ENCODE results near the gene DNAJC21. TPM values are rescaled to one million over a fixed set of nuclear protein-coding genes. Genes with fewer than 3 reads are reported as not detected.

The DNAJC21 gene
- total and polyA plus RNA-seq, 2 donors (not counting 1 experiment from before 2014, with no cell fraction given) = 60.4 to 64.4 TPM

GRCh38 chr5:34993951-34994350, 64.6 kb downstream of the DNAJC21 start:
- Histone ChIP-seq H3K27me3 (ENCODE audit: control insufficient read depth, insufficient read depth, low read length) (peaks cover 11% of the 10 kb centered on the region), H3K9me3 (ENCODE audit: control insufficient read depth, insufficient read depth, low read depth, low read length) (no peaks in the 10 kb centered on the region), H3K27ac (ENCODE audit: insufficient read depth, low read length) (no peak overlapping the region), H3K9ac (ENCODE audit: insufficient read depth, low read length) (no peak overlapping the region), H3K79me2 (ENCODE audit: control insufficient read depth, insufficient read depth, low read length) (no peaks in the 10 kb centered on the region), H3K36me3 (ENCODE audit: control insufficient read depth, insufficient read depth, low read length) (no peaks in the 10 kb centered on the region), H4K20me1 (ENCODE audit: control insufficient read depth, extremely low read depth, insufficient read depth, low read length) (no peaks in the 10 kb centered on the region), H3K4me3 (replicated peaks in 1 of 4; ENCODE audit: control extremely low read depth in 1 of 4, insufficient read depth in 1 of 4, low read depth in 3 of 4, low read length in 4 of 4) (no peak overlapping the region), H3K4me2 (ENCODE audit: extremely low read depth, insufficient read depth, low read length) (no peak overlapping the region), H3K4me1 (ENCODE audit: control insufficient read depth, extremely low read depth, insufficient read depth, low read length) (no peaks in the 10 kb centered on the region), H2AFZ (ENCODE audit: low read length) (no peak overlapping the region)
- TF ChIP-seq EZH2 (IDR thresholded peaks at IDR 0.05; ENCODE audit: low read length, missing control alignments) = no peak
- no peak for TF ChIP-seq CTCF (conservative IDR thresholded peaks at IDR 0.05 in 1 of 2, IDR thresholded peaks at IDR 0.05 in 1 of 2; ENCODE audit: low read depth in 1 of 2, low read length in 2 of 2)
- no peak for DNase-seq (ENCODE audit: low read depth in 2 of 2)

DNA sequence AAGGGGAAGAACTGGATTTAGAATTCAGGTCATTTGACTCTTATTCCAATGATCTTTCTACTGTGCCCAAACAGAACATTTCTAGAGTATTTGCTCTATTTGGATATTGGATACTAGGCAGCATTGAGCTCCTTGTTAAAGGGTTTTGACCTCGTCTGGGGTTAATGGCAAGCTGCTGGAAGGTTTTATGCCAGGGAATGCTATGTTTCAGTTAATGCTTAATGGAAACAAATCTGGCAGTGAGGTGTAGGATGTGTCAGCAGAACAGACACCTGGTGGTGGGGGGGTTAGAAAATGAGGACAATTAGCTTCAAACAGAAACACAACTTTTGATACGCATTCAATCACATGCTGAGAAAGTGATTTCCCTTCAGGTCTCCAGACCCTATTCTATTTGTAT, 66.9 kb downstream of the DNAJC21 start:
- Histone ChIP-seq H4K20me1 (ENCODE audit: control insufficient read depth, extremely low read depth, insufficient read depth, low read length) (no peaks in the 10 kb centered on the region), H3K4me1 (ENCODE audit: control insufficient read depth, extremely low read depth, insufficient read depth, low read length) (no peaks in the 10 kb centered on the region), H3K4me3 (replicated peaks in 1 of 4; ENCODE audit: control extremely low read depth in 1 of 4, insufficient read depth in 1 of 4, low read depth in 3 of 4, low read length in 4 of 4) (no peak overlapping the region), H3K9ac (ENCODE audit: insufficient read depth, low read length) (no peak overlapping the region), H3K36me3 (ENCODE audit: control insufficient read depth, insufficient read depth, low read length) (no peaks in the 10 kb centered on the region), H3K27ac (ENCODE audit: insufficient read depth, low read length) (no peak overlapping the region), H3K79me2 (ENCODE audit: control insufficient read depth, insufficient read depth, low read length) (no peaks in the 10 kb centered on the region), H3K27me3 (ENCODE audit: control insufficient read depth, insufficient read depth, low read length) (peaks cover 13% of the 10 kb centered on the region), H2AFZ (ENCODE audit: low read length) (no peak overlapping the region), H3K4me2 (ENCODE audit: extremely low read depth, insufficient read depth, low read length) (no peak overlapping the region), H3K9me3 (ENCODE audit: control insufficient read depth, insufficient read depth, low read depth, low read length) (no peaks in the 10 kb centered on the region)
- DNase-seq (ENCODE audit: low read depth in 2 of 2) = no peak
- TF ChIP-seq EZH2 (IDR thresholded peaks at IDR 0.05; ENCODE audit: low read length, missing control alignments) (no peak), CTCF (conservative IDR thresholded peaks at IDR 0.05 in 1 of 2, IDR thresholded peaks at IDR 0.05 in 1 of 2; ENCODE audit: low read depth in 1 of 2, low read length in 2 of 2) (no peak)

- Histone ChIP-seq H3K9me3 (ENCODE audit: control insufficient read depth, insufficient read depth, low read depth, low read length) (no peaks in the 10 kb centered on the region), H3K4me2 (ENCODE audit: extremely low read depth, insufficient read depth, low read length) (no peak overlapping the region), H3K4me1 (ENCODE audit: control insufficient read depth, extremely low read depth, insufficient read depth, low read length) (no peaks in the 10 kb centered on the region), H3K27me3 (ENCODE audit: control insufficient read depth, insufficient read depth, low read length) (peaks cover 13% of the 10 kb centered on the region), H3K9ac (ENCODE audit: insufficient read depth, low read length) (no peak overlapping the region), H4K20me1 (ENCODE audit: control insufficient read depth, extremely low read depth, insufficient read depth, low read length) (no peaks in the 10 kb centered on the region), H3K27ac (ENCODE audit: insufficient read depth, low read length) (no peak overlapping the region), H3K4me3 (replicated peaks in 1 of 4; ENCODE audit: control extremely low read depth in 1 of 4, insufficient read depth in 1 of 4, low read depth in 3 of 4, low read length in 4 of 4) (no peak overlapping the region), H3K36me3 (ENCODE audit: control insufficient read depth, insufficient read depth, low read length) (no peaks in the 10 kb centered on the region), H2AFZ (ENCODE audit: low read length) (no peak overlapping the region), H3K79me2 (ENCODE audit: control insufficient read depth, insufficient read depth, low read length) (no peaks in the 10 kb centered on the region)
- TF ChIP-seq EZH2 (IDR thresholded peaks at IDR 0.05; ENCODE audit: low read length, missing control alignments) (no peak), CTCF (conservative IDR thresholded peaks at IDR 0.05 in 1 of 2, IDR thresholded peaks at IDR 0.05 in 1 of 2; ENCODE audit: low read depth in 1 of 2, low read length in 2 of 2) (no peak)
- peak; percentile 58 to 65 for DNase-seq (ENCODE audit: low read depth in 2 of 2)
Observed at GRCh38 chr5:34998058-34998789, 68.9 kb downstream of the DNAJC21 start.

Data from fibroblast of lung (primary cell).